Measurements from ENCODE around the gene ELMO1.

GRCh38 chr7:36862771-36863261, 585.8 kb downstream of the ELMO1 start:
- TF ChIP-seq CTCF (IDR thresholded peaks at IDR 0.05) (no peak), POLR2A (IDR thresholded peaks at IDR 0.05) (no peak)

Data from lower leg skin (tissue), 3 donors.